Nephron progenitor cell (in vitro differentiated cells): Measurements from ENCODE around the gene SYF2.

ENCODE experiments used
- DNase-seq: peaks from one replicate; pipeline ENCODE4 v3.0.0; 2021
- H3K27ac Mint-ChIP-seq: 2 replicates; pipeline ENCODE4 v1.8.0; 2021; ENCODE audit warnings: mild to moderate bottlenecking, moderate library complexity, mixed read lengths
- H3K27me3 Mint-ChIP-seq: 2 replicates; pipeline ENCODE4 v1.8.0; 2021; ENCODE audit warnings: mild to moderate bottlenecking, low read depth, mixed read lengths; ENCODE audit not compliant: poor library complexity
- H3K36me3 Mint-ChIP-seq: 2 replicates; pipeline ENCODE4 v1.8.0; 2021; ENCODE audit warnings: low read depth, mixed read lengths
- H3K4me1 Mint-ChIP-seq: 2 replicates; pipeline ENCODE4 v1.8.0; 2021; ENCODE audit warnings: mixed read lengths
- H3K4me3 Mint-ChIP-seq: 2 replicates; pipeline ENCODE4 v1.8.0; 2021; ENCODE audit warnings: mild to moderate bottlenecking, moderate library complexity, mixed read lengths
- H3K9me3 Mint-ChIP-seq: 2 replicates; pipeline ENCODE4 v1.8.0; 2021; ENCODE audit warnings: mild to moderate bottlenecking, moderate library complexity, mixed read lengths
- CTCF ChIP-seq: fragments of 200-600 bp; sonication (generic); IDR thresholded peaks from 2 replicates; pipeline ENCODE4 v1.5.0; 2021; ENCODE audit warnings: antibody characterized with exemption

The SYF2 gene

GRCh38 chr1:25222606-25223005 is 9.7 kb downstream of the SYF2 start:
- Mint-ChIP-seq H3K4me1 (no peaks in the 10 kb centered on the region), H3K4me3 (no peak overlapping the region), H3K36me3 (peaks cover 55% of the 10 kb centered on the region), H3K9me3 (no peaks in the 10 kb centered on the region), H3K27me3 (peaks cover 3% of the 10 kb centered on the region), H3K27ac (no peak overlapping the region)
- no peak for DNase-seq
- no peak for TF ChIP-seq CTCF

DNA sequence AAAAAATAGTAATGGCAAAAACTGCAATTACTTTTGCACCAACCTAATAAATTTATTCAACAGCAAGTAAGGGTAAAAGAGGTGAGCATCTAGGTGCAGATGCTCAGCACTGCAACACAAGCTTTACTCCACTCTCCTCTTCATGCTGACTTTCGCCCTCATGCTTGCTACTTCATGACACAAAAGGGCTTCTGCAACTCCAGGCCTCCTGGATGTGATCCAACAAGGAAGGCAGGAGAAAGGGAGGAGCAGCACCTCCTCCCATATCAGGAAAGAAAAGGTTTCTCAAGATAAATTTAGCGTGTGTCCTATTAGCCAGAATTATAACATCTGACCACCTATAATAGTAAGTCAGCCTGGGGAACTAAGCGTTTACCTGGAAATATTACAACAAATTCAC is 11.6 kb downstream of the SYF2 start:
- Mint-ChIP-seq H3K4me1 (no peaks in the 10 kb centered on the region), H3K36me3 (peaks cover 41% of the 10 kb centered on the region), H3K27me3 (peaks cover 15% of the 10 kb centered on the region), H3K27ac (no peak overlapping the region), H3K9me3 (no peaks in the 10 kb centered on the region), H3K4me3 (no peak overlapping the region)
- DNase-seq = no peak
- no peak for TF ChIP-seq CTCF

GRCh38 chr1:25219661-25220251 is 12.5 kb downstream of the SYF2 start:
- no peak for TF ChIP-seq CTCF
- DNase-seq = no peak
- Mint-ChIP-seq H3K36me3 (peaks cover 37% of the 10 kb centered on the region), H3K27ac (no peak overlapping the region), H3K27me3 (peaks cover 22% of the 10 kb centered on the region), H3K9me3 (no peaks in the 10 kb centered on the region), H3K4me3 (no peak overlapping the region), H3K4me1 (no peaks in the 10 kb centered on the region)

- DNase-seq = no peak
- Mint-ChIP-seq H3K9me3 (no peaks in the 10 kb centered on the region), H3K27ac (peak overlapping the region; percentile 9), H3K4me3 (no peak overlapping the region), H3K27me3 (peaks cover 37% of the 10 kb centered on the region), H3K4me1 (no peaks in the 10 kb centered on the region), H3K36me3 (peaks cover 25% of the 10 kb centered on the region)
- TF ChIP-seq CTCF = no peak
Observed at GRCh38 chr1:25217598-25218232, 14.6 kb downstream of the SYF2 start.

DNA sequence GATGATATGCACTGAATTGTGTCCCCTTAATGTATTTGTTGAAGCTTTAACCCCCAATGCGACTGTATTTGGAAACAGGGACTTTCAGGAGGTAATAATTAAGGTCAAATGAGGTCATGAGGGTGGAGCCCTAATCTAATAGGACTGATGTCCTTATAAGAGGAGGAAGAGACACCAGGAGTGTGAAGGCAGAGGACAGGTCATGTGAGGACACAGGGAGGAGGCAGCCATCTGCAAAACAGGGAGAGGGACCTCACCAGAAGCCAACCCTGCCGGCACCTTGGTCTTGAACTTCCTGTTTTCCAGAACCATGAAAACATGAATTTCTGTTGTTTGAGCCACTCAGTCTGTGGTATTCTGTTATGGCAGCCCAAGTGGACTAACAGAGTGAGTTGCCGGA is 15.3 kb downstream of the SYF2 start:
- no peak for TF ChIP-seq CTCF

DNA sequence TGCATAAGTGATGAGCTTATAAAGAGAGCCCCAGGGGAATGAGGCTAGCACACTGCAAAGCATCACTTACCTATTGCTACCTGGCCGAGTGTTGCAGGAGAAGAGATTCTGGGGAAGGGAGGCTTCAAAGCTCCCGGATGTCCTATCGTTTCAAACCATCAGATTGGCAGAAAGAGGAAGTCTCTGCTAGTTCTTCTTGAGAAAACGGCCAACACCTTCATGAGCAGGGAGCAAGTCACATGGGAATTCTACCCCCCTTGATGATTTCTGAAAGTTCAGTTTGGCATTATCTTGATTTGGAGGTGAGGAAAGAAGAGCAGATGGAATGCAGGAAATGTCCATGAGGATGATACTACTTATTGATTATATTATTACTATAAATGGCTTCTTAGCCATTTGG is 16.2 kb downstream of the SYF2 start:
- Mint-ChIP-seq H3K27me3 (peaks cover 53% of the 10 kb centered on the region), H3K4me1 (no peaks in the 10 kb centered on the region), H3K9me3 (no peaks in the 10 kb centered on the region), H3K27ac (no peak overlapping the region), H3K4me3 (no peak overlapping the region), H3K36me3 (peaks cover 11% of the 10 kb centered on the region)
- no peak for DNase-seq
- no peak for TF ChIP-seq CTCF

More for the DNA sequence above, 15.3 kb downstream of the SYF2 start:
- H3K27ac Mint-ChIP-seq = peak overlapping the region; percentile 9
- H3K4me3 Mint-ChIP-seq = no peak overlapping the region
- no peaks in the 10 kb centered on the region for H3K9me3 Mint-ChIP-seq
- no peaks in the 10 kb centered on the region for H3K4me1 Mint-ChIP-seq
- H3K27me3 Mint-ChIP-seq = peaks cover 44% of the 10 kb centered on the region
- peaks cover 19% of the 10 kb centered on the region for H3K36me3 Mint-ChIP-seq
- DNase-seq = no peak
